ENCODE data around the gene CCDC183.

The CCDC183 gene

GRCh38 chr9:136807281-136808074 lies 11.3 kb downstream of the CCDC183 start, which contains the start of gene RABL6:
Gene RABL6 (plus strand): TSS chr9:136807948. CDS start chr9:136808197, 249 bp downstream.
- TF ChIP-seq CTCF (IDR thresholded peaks at IDR 0.05; ENCODE audit: low read depth, low read length) = no peak
- peak; percentile 22 for DNase-seq (ENCODE audit: extremely low read depth, low read depth)

- DNase-seq (ENCODE audit: extremely low read depth, low read depth) = no peak
- no peak for TF ChIP-seq CTCF (IDR thresholded peaks at IDR 0.05; ENCODE audit: low read depth, low read length)
Measured at GRCh38 chr9:136808075-136808805, 12.1 kb downstream of the CCDC183 start.

GRCh38 chr9:136808806-136809158 lies 12.6 kb downstream of the CCDC183 start:
- no peak for DNase-seq (ENCODE audit: extremely low read depth, low read depth)
- TF ChIP-seq CTCF (IDR thresholded peaks at IDR 0.05; ENCODE audit: low read depth, low read length) = no peak

GRCh38 chr9:136814725-136815421 lies 18.7 kb downstream of the CCDC183 start:
- DNase-seq (ENCODE audit: extremely low read depth, low read depth) = no peak
- TF ChIP-seq CTCF (IDR thresholded peaks at IDR 0.05; ENCODE audit: low read depth, low read length) = no peak

DNA sequence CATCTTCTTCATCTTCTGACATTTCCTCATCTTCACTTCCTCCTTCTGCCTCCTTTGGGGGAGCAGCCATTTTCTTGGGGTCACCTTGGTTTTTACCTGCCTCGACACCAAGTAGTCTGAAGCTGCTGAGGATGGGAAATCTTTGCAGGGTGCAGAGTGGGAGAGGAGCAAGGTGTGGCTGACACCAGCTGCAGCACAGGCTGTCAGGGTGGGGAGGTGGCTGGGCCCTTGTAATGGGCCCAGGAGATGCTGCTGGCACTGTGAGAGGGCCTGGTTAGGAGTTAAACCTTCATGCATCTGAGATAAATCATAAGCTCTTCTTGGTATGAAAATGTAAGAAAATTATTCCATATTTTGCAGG lies 19.3 kb downstream of the CCDC183 start:
- DNase-seq (ENCODE audit: extremely low read depth, low read depth) = no peak
- TF ChIP-seq CTCF (IDR thresholded peaks at IDR 0.05; ENCODE audit: low read depth, low read length) = no peak

DNA sequence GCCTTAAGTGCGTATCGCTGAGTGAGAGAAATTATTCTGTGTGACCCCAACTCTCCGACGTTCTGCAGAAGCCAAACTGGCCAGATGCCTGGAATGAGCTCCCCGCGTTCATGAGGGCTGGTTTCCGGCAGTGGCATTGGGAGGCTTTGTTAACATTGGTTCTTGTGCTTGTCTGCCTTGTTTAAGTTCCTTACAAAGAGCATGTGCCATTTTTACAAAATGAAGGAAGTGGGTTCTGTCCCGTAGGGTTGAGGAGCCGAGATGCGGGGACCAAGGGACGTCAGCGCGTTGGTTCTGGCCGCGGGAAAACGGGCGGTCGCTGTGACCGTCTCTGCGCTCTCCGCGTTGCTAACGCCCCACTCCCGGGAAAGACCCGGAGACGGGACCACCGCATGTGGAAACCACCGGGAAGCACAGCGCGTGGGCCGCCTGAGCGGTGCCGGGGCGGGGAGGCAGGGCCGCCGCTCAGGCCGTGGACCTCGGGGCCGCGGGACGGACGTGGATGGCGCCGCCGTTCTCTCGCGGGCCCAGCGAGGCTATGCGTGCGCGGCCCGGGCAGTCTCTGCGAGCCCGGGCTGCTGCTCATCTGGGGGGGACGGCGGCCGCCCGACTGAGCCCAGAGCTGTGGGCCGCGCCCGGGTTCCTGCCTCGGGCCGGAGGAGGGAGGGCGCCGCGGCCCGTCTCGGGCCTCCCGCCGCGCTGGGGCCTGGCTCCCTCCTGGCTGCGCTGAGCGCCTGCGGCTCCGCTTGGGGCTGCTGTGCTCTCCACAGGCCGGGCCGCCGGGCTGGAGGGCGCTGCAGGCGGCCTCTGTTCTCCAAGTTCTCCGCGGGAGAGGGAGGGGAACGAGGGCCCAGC lies 25.1 kb downstream of the CCDC183 start:
- no peak for DNase-seq (ENCODE audit: extremely low read depth, low read depth)
- no peak for TF ChIP-seq CTCF (IDR thresholded peaks at IDR 0.05; ENCODE audit: low read depth, low read length)

Measured in AG09319 (cell line).